MM.1S (cell line): ENCODE data around the gene LRRC38.

ENCODE experiments used
- EZH2 ChIP-seq: fragments of 300-600 bp; sonication (generic); optimal IDR thresholded peaks from 2 replicates; pipeline ENCODE3; 2017; ENCODE audit warnings: low read depth, mild to moderate bottlenecking, antibody characterized with exemption, low read length, mixed read lengths
- TF ChIP-seq, protein P1 (sequence below): fragments of 300-600 bp; sonication (generic); IDR thresholded peaks from 2 replicates; pipeline ENCODE4 v1.5.1; 2016; ENCODE audit warnings: antibody characterized with exemption, low read length, mixed read lengths

DNA sequence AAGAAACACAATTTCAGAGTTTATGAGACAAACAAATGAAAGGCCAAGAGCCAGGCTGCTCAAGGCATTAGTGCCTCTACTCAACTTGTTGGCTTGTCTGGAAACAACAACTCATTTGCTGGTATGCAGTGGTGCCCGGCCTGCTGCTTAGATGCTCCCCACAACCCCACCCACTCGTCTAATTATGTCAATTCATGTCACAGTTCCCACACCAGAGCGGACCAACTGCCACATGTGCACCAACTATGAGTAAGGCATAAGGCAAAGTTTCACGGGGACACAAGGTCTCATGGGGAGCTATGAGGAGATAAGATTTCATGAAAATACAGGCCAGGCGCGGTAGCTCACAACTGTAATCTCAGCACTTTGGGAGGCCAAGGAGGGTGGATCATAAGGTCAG, 34.5 kb upstream of the LRRC38 start:
- TF ChIP-seq, protein P1, sequence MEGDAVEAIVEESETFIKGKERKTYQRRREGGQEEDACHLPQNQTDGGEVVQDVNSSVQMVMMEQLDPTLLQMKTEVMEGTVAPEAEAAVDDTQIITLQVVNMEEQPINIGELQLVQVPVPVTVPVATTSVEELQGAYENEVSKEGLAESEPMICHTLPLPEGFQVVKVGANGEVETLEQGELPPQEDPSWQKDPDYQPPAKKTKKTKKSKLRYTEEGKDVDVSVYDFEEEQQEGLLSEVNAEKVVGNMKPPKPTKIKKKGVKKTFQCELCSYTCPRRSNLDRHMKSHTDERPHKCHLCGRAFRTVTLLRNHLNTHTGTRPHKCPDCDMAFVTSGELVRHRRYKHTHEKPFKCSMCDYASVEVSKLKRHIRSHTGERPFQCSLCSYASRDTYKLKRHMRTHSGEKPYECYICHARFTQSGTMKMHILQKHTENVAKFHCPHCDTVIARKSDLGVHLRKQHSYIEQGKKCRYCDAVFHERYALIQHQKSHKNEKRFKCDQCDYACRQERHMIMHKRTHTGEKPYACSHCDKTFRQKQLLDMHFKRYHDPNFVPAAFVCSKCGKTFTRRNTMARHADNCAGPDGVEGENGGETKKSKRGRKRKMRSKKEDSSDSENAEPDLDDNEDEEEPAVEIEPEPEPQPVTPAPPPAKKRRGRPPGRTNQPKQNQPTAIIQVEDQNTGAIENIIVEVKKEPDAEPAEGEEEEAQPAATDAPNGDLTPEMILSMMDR, result no peak
- no peak for TF ChIP-seq EZH2
